HCT116 (cell line): ENCODE results near the gene ANKDD1A. TPM values are rescaled to one million over a fixed set of nuclear protein-coding genes. Genes with fewer than 3 reads are reported as not detected.

Source experiments
- ATAC-seq: fragments of 200-7000 bp; cut with Tn5 transposase; 2 replicates; pipeline ENCODE4 v1.9.1; 2020; ENCODE audit warnings: mild to moderate bottlenecking, moderate library complexity
- BruUV-seq: library from RNA; stranded (reverse); fragments of 400-500 nt; replicated peaks from 2 replicates; lab custom pipeline; 2021; lab: Mats Ljungman, UMichigan
- CTCF ChIA-PET: fragments of 300-600 bp; sonication (Branson Sonifier 250); formaldehyde crosslinking; loops from one replicate; lab custom pipeline; 2021; ENCODE audit warnings: antibody characterized with exemption; lab: Charles Lee
- POLR2A ChIA-PET: fragments of 300-600, 350-600 bp; sonication (Branson Sonifier 250); formaldehyde crosslinking; loops from one replicate; lab custom pipeline; 2021; ENCODE audit warnings: antibody characterized with exemption; lab: Charles Lee
- RAD21 ChIA-PET, 2 experiments: fragments of 300-600 bp; sonication (Branson Sonifier 250); formaldehyde crosslinking; loops; one replicate each; lab custom pipeline; 2023; ENCODE audit warnings: low total read pairs in 2 of 2; ENCODE audit not compliant: uncharacterized antibody in 2 of 2, unreplicated experiment in 2 of 2, low non-redundant PET in 1 of 2; lab: Charles Lee
- DNase-seq: peaks from one replicate; pipeline ENCODE4 v3.0.0-alpha.2; 2010; ENCODE audit warnings: low read depth, low spot score
- H2AFZ ChIP-seq: fragments of 200-600 bp; shearing (Covaris generic), sonication (generic); 2 replicates; pipeline ENCODE4 v1.6.1; 2017; ENCODE audit warnings: low read depth, mixed run types, mixed read lengths, antibody characterized with exemption, low read length; ENCODE audit not compliant: poor library complexity, severe bottlenecking
- H3K27ac ChIP-seq: 2 replicates; pipeline ENCODE4 v1.5.1; 2012; ENCODE audit warnings: low read depth, low read length
- H3K27me3 ChIP-seq: fragments of 200-600 bp; sonication (generic); 2 replicates; pipeline ENCODE4 v1.6.1; 2016; ENCODE audit warnings: mixed run types, low read length, mixed read lengths; ENCODE audit not compliant: insufficient read depth
- H3K36me3 ChIP-seq, 2 experiments: fragments of 200-500 bp in 1 of 2; fragments of 200-600 bp in 1 of 2; sonication (Bioruptor generic) in 1 of 2; sonication (generic) in 1 of 2; 2 replicates each; pipeline versions ENCODE4 v1.5.1 to v1.6.1; 2014 to 2016; ENCODE audit warnings: low read length in 2 of 2, inconsistent platforms in 1 of 2, mixed read lengths in 1 of 2, mixed run types in 1 of 2; ENCODE audit not compliant: insufficient read depth in 2 of 2, control insufficient read depth in 1 of 2
- H3K4me1 ChIP-seq, 2 experiments: fragments of 200-600 bp in 1 of 2; sonication (generic) in 1 of 2; 2 replicates each; pipeline versions ENCODE4 v1.5.1 to v1.6.1; 2012 to 2017; ENCODE audit warnings: low read length in 2 of 2, inconsistent platforms in 1 of 2, mild to moderate bottlenecking in 1 of 2, mixed read lengths in 1 of 2, mixed run types in 1 of 2, moderate library complexity in 1 of 2; ENCODE audit not compliant: insufficient read depth in 2 of 2, control insufficient read depth in 1 of 2
- H3K4me2 ChIP-seq: fragments of 200-600 bp; sonication (generic); 2 replicates; pipeline ENCODE4 v1.6.1; 2017; ENCODE audit warnings: mixed run types, low read length, mixed read lengths
- H3K4me3 ChIP-seq, 2 experiments: fragments of 200-600 bp in 1 of 2; sonication (generic) in 1 of 2; replicated peaks in 1 of 2; 2 replicates each; pipeline ENCODE4 v1.5.1; 2011 to 2016; ENCODE audit warnings: low read length in 2 of 2, control low read depth in 1 of 2, low read depth in 1 of 2, mild to moderate bottlenecking in 1 of 2, mixed read lengths in 1 of 2, mixed run types in 1 of 2
- H3K79me2 ChIP-seq: fragments of 200-600 bp; sonication (generic); 2 replicates; pipeline ENCODE4 v1.6.1; 2017; ENCODE audit warnings: mild to moderate bottlenecking, mixed run types, low read length, moderate library complexity, mixed read lengths; ENCODE audit not compliant: insufficient read depth
- H3K9ac ChIP-seq: fragments of 200-600 bp; sonication (generic); 2 replicates; pipeline ENCODE4 v1.6.1; 2016; ENCODE audit warnings: low read length, mixed read lengths
- H3K9me2 ChIP-seq: fragments of 200-600 bp; sonication (generic), shearing (Covaris generic); 2 replicates; pipeline ENCODE4 v1.6.1; 2017; ENCODE audit warnings: mixed run types, mild to moderate bottlenecking, moderate library complexity; ENCODE audit not compliant: insufficient read depth
- H3K9me3 ChIP-seq, 2 experiments: fragments of 200-500 bp in 1 of 2; fragments of 200-600 bp in 1 of 2; sonication (Bioruptor generic) in 1 of 2; sonication (generic) in 1 of 2; 2 replicates each; pipeline ENCODE4 v1.6.1; 2014 to 2017; ENCODE audit warnings: low read length in 2 of 2, mixed read lengths in 2 of 2, inconsistent platforms in 1 of 2, low read depth in 1 of 2, mild to moderate bottlenecking in 1 of 2, mixed run types in 1 of 2, moderate library complexity in 1 of 2; ENCODE audit not compliant: control insufficient read depth in 1 of 2, insufficient read depth in 1 of 2
- H4K20me1 ChIP-seq: fragments of 200-600 bp; sonication (generic), shearing (Covaris generic); 2 replicates; pipeline ENCODE4 v1.6.1; 2017; ENCODE audit warnings: mixed run types, mild to moderate bottlenecking, moderate library complexity; ENCODE audit not compliant: insufficient read depth
- CBX3 ChIP-seq: IDR thresholded peaks from 2 replicates; pipeline ENCODE4 v1.6.1; 2012; ENCODE audit warnings: low read depth
- CTCF ChIP-seq, 3 experiments: fragments of 200-600 bp in 1 of 3; sonication (generic) in 1 of 3; IDR thresholded peaks in 2 of 3; conservative IDR thresholded peaks in 1 of 3; 2 replicates each; pipeline ENCODE4 v1.5.1; 2012 to 2017; ENCODE audit warnings: low read depth in 2 of 3, low read length in 2 of 3, antibody characterized with exemption in 1 of 3, borderline replicate concordance in 1 of 3, control low read depth in 1 of 3, mild to moderate bottlenecking in 1 of 3, mixed read lengths in 1 of 3, mixed run types in 1 of 3, moderate library complexity in 1 of 3; ENCODE audit not compliant: insufficient read depth in 1 of 3
- EGR1 ChIP-seq: IDR thresholded peaks from 2 replicates; pipeline ENCODE4 v1.6.1; 2012; ENCODE audit warnings: low read depth
- ELF1 ChIP-seq: IDR thresholded peaks from 2 replicates; pipeline ENCODE4 v1.6.1; 2012; ENCODE audit warnings: low read depth, borderline replicate concordance
- EZH2 ChIP-seq: fragments of 200-600 bp; sonication (generic); IDR thresholded peaks from 2 replicates; pipeline ENCODE4 v1.6.1; 2017; ENCODE audit warnings: antibody characterized with exemption, mixed run types
- EZH2phosphoT487 ChIP-seq: fragments of 200-600 bp; IDR thresholded peaks from 2 replicates; pipeline ENCODE4 v1.6.1; 2018; ENCODE audit warnings: antibody characterized with exemption, borderline replicate concordance
- FOSL1 ChIP-seq: IDR thresholded peaks from 2 replicates; pipeline ENCODE4 v1.6.1; 2012; ENCODE audit warnings: low read depth
- JUND ChIP-seq: IDR thresholded peaks from 2 replicates; pipeline ENCODE4 v1.6.1; 2012
- MAX ChIP-seq: IDR thresholded peaks from 2 replicates; pipeline ENCODE4 v1.6.1; 2012
- POLR2A ChIP-seq: IDR thresholded peaks from 2 replicates; pipeline ENCODE4 v1.7.0; 2011; ENCODE audit warnings: borderline replicate concordance; ENCODE audit not compliant: insufficient read depth, insufficient read length; ENCODE audit errors: extremely low read depth
- POLR2AphosphoS5 ChIP-seq: IDR thresholded peaks from 2 replicates; pipeline ENCODE4 v1.6.1; 2011; ENCODE audit warnings: mild to moderate bottlenecking, low read depth, low read length, moderate library complexity
- SIN3A ChIP-seq: IDR thresholded peaks from 2 replicates; pipeline ENCODE4 v1.6.1; 2012; ENCODE audit warnings: low read depth
- SP1 ChIP-seq: IDR thresholded peaks from 2 replicates; pipeline ENCODE4 v1.6.1; 2012; ENCODE audit warnings: low read depth
- SRF ChIP-seq: IDR thresholded peaks from 2 replicates; pipeline ENCODE4 v1.6.1; 2012; ENCODE audit warnings: low read depth
- YY1 ChIP-seq: IDR thresholded peaks from 2 replicates; pipeline ENCODE4 v1.6.1; 2011; ENCODE audit warnings: low read length, low read depth, moderate library complexity, mild to moderate bottlenecking; ENCODE audit not compliant: insufficient replicate concordance; ENCODE audit errors: extremely low read depth
- ZFX ChIP-seq: fragments of 450-650 bp; IDR thresholded peaks from 2 replicates; pipeline ENCODE4 v1.6.1; 2017
- ZNF274 ChIP-seq: fragments of 200-500 bp; sonication (Bioruptor generic); IDR thresholded peaks from 2 replicates; pipeline ENCODE4 v1.6.1; 2014; ENCODE audit warnings: mild to moderate bottlenecking, low read depth, low read length, inconsistent platforms
- intact Hi-C: fragments of 100-400 bp; cut with micrococcal nuclease; formaldehyde crosslinking; loops from 2 replicates; pipeline ENCODE4 v1.10.0; 2022
- total RNA-seq: library from RNA; stranded (reverse); gene quantifications from one replicate; pipeline ENCODE4 v1.2.1, GENCODE V29; 2021; ENCODE audit not compliant: unreplicated experiment
- TF ChIP-seq, protein P1 (sequence below): IDR thresholded peaks from 2 replicates; pipeline ENCODE4 v1.6.1; 2012; ENCODE audit warnings: low read depth
- TF ChIP-seq, protein P2 (sequence below): IDR thresholded peaks from 2 replicates; pipeline ENCODE4 v1.6.1; 2012
- TF ChIP-seq, protein P3 (sequence below): IDR thresholded peaks from 2 replicates; pipeline ENCODE4 v1.6.1; 2011; ENCODE audit warnings: mild to moderate bottlenecking, low read length, moderate library complexity; ENCODE audit not compliant: insufficient replicate concordance; ENCODE audit errors: extremely low read depth

The ANKDD1A gene
- total RNA-seq, 1 experiment from 2014 or later, result 8.1 TPM

DNA sequence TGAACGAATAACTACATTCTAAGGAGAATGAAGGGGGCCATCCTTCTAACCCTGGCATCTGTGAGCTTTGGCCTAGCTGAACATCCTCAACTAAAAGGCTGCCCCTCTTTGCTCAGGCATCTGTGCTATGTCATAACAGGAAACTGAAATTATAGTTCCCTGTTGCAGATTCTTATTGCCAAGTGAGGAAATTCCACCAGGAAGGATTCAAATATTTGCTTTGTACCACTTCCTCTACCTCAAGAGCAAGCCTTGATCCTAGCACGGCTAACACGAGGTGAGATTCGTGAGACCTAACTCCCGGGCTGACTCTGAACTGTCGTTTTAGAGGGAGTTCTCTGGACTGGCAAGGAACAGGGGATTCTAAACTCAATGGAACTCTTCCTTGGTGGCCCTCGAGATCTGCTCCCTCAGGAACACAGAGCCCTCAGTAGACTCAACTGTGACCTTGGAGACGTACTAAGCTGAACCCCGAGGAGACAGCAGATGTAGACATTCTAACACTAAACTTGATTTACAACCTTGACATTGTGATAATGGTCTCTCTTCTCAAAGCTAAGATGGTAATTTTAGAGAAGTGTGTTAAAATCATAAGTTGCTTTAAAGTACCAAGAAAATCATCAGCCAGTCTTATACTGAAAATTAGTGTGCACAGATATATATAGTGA is 73.8 kb downstream of the ANKDD1A start:
- ATAC-seq (no peak), DNase-seq (no peak)
- CTCF ChIA-PET, result no interaction called here
- no peaks in the 10 kb centered on the region for H3K9me3 ChIP-seq
- no peak for TF ChIP-seq SP1
- TF ChIP-seq ZNF274, result no peak
- TF ChIP-seq, protein P1, sequence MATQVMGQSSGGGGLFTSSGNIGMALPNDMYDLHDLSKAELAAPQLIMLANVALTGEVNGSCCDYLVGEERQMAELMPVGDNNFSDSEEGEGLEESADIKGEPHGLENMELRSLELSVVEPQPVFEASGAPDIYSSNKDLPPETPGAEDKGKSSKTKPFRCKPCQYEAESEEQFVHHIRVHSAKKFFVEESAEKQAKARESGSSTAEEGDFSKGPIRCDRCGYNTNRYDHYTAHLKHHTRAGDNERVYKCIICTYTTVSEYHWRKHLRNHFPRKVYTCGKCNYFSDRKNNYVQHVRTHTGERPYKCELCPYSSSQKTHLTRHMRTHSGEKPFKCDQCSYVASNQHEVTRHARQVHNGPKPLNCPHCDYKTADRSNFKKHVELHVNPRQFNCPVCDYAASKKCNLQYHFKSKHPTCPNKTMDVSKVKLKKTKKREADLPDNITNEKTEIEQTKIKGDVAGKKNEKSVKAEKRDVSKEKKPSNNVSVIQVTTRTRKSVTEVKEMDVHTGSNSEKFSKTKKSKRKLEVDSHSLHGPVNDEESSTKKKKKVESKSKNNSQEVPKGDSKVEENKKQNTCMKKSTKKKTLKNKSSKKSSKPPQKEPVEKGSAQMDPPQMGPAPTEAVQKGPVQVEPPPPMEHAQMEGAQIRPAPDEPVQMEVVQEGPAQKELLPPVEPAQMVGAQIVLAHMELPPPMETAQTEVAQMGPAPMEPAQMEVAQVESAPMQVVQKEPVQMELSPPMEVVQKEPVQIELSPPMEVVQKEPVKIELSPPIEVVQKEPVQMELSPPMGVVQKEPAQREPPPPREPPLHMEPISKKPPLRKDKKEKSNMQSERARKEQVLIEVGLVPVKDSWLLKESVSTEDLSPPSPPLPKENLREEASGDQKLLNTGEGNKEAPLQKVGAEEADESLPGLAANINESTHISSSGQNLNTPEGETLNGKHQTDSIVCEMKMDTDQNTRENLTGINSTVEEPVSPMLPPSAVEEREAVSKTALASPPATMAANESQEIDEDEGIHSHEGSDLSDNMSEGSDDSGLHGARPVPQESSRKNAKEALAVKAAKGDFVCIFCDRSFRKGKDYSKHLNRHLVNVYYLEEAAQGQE, result no peak
- no peak for TF ChIP-seq MAX
- TF ChIP-seq JUND, result no peak
- TF ChIP-seq CBX3, result no peak
- TF ChIP-seq CTCF (IDR thresholded peaks at IDR 0.05 in 2 of 3, conservative IDR thresholded peaks at IDR 0.05 in 1 of 3; ENCODE audit: borderline replicate concordance in 1 of 3, insufficient read depth in 1 of 3, low read depth in 2 of 3, low read length in 2 of 3), result no peak
- no peak for TF ChIP-seq EZH2
- TF ChIP-seq POLR2AphosphoS5, result no peak
- TF ChIP-seq, protein P2, sequence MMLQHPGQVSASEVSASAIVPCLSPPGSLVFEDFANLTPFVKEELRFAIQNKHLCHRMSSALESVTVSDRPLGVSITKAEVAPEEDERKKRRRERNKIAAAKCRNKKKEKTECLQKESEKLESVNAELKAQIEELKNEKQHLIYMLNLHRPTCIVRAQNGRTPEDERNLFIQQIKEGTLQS, result no peak
- TF ChIP-seq YY1, result no peak
- TF ChIP-seq EZH2phosphoT487, result no peak
- TF ChIP-seq, protein P3, sequence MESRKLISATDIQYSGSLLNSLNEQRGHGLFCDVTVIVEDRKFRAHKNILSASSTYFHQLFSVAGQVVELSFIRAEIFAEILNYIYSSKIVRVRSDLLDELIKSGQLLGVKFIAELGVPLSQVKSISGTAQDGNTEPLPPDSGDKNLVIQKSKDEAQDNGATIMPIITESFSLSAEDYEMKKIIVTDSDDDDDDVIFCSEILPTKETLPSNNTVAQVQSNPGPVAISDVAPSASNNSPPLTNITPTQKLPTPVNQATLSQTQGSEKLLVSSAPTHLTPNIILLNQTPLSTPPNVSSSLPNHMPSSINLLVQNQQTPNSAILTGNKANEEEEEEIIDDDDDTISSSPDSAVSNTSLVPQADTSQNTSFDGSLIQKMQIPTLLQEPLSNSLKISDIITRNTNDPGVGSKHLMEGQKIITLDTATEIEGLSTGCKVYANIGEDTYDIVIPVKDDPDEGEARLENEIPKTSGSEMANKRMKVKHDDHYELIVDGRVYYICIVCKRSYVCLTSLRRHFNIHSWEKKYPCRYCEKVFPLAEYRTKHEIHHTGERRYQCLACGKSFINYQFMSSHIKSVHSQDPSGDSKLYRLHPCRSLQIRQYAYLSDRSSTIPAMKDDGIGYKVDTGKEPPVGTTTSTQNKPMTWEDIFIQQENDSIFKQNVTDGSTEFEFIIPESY, result no peak
- TF ChIP-seq POLR2A, result no peak
- no peak for TF ChIP-seq ZFX
- TF ChIP-seq FOSL1, result no peak
- no peak for TF ChIP-seq SIN3A
- no peak for TF ChIP-seq EGR1
- TF ChIP-seq ELF1, result no peak
- TF ChIP-seq SRF, result no peak
- intact Hi-C loops, result no loop called here
- peaks cover 2 to 4% of the 10 kb centered on the region in 2 experiments; a peak in 1 of 4 replicates for H3K36me3 ChIP-seq
- RAD21 ChIA-PET, result no interaction called here
- H3K27ac ChIP-seq, result no peak overlapping the region
- peaks cover 3 to 12% of the 10 kb centered on the region in 2 experiments; a peak in 3 of 4 replicates for H3K4me1 ChIP-seq
- no peak overlapping the region for H3K4me2 ChIP-seq
- POLR2A ChIA-PET, result no interaction called here
- no peak overlapping the region for H2AFZ ChIP-seq
- H3K9ac ChIP-seq, result no peak overlapping the region
- BruUV-seq, result no TSS peak
- peaks cover 13% of the 10 kb centered on the region for H3K79me2 ChIP-seq
- no peak overlapping the region for H3K4me3 ChIP-seq
- H3K27me3 ChIP-seq, result no peaks in the 10 kb centered on the region
- H3K9me2 ChIP-seq, result no peaks in the 10 kb centered on the region
- H4K20me1 ChIP-seq, result peaks cover 4% of the 10 kb centered on the region; the same call in 1 of the 2 replicates
